Daoy (cell line): Measurements from ENCODE around the gene MPPE1. TPM values are rescaled to one million over a fixed set of nuclear protein-coding genes. Genes with fewer than 3 reads are reported as not detected.
"Not testable (repeated sequence)": the region's sequence is repeated elsewhere in the genome, so short reads cannot be mapped to it uniquely, and the experiment has no call there.

ENCODE experiments used
- DNase-seq: peaks from one replicate; pipeline ENCODE4 v3.0.0-alpha.2; 2015; ENCODE audit warnings: low read depth
- total RNA-seq: library from RNA; depleted of rRNA; stranded (reverse); fragments of >200 nt; shearing (Covaris generic); gene quantifications from 2 replicates; pipeline ENCODE4 v1.2.3, GENCODE V29; 2014

Gene MPPE1
- total RNA-seq, 1 experiment from 2014 or later = 9.5 TPM

DNA sequence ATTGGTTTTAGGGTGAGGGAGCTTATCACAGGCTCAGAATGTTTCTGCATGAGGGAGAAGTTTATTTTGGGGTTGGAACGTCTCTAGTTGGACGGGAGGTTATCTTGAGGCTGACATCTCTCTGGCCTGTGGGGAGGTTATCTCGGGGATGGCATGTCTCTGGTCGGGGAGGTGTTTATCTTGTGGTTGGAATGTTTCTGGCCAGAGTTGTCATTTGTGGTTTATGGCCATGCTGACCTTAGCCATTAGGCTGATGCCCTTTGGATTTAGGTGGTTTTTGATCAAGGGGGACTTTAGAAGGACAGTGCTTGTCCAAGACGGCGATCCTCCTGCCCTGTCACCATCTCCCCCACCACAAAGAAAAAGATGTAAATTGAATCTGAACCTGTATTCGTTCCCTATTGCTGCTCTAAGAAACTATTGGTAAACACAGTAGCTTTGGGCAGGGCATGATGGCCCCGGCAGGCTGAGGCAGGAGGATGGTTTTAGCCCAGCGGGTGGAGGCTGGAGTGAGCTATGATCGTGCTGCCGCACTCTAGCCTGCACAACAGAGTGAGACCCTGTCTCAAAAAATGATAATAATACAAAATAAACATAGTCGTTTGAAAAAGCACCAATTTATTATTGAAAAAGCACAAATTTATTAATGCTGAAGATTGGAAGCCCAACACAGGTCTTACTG, 17.8 kb upstream of the MPPE1 start:
- DNase-seq = no peak

DNA sequence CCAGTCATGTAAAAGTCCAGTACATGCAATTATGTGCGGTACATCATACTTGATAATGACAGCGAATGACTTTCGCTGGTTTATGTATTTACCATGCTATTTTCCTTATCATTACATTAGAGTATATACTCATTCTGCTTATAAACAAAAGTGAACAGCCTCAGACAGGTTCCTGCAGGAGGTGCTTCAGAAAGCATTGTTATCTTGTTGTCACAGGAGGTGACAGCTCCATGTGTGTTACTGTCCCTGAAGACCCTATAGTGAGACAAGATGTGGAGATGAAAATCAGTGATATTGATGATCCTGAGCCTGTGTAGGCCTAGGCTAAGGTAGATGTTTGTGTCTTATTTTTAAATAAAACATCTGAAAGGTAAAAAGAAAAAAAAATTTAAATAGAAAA, 15.3 kb upstream of the MPPE1 start:
- DNase-seq = no peak

DNA sequence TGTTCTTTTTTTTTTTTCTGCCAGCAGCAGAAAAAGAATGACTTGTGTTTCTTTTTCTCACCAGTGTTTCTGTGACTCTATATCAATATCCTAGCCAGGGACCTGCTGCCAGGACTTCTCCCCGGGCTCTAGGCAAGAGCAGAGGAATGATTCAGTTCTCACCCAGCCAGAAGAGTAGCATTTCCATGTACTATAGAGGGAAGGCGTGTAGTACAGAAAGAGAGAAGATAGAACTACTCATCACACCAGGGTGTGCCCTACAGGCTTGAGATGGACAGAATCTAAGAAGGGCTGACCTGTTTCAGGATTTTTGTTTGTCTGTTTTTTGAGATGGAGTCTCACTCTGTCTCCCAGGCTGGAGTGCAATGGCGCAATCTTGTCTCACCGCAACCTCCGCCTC, 11.4 kb upstream of the MPPE1 start:
- not testable (repeated sequence) for DNase-seq

DNA sequence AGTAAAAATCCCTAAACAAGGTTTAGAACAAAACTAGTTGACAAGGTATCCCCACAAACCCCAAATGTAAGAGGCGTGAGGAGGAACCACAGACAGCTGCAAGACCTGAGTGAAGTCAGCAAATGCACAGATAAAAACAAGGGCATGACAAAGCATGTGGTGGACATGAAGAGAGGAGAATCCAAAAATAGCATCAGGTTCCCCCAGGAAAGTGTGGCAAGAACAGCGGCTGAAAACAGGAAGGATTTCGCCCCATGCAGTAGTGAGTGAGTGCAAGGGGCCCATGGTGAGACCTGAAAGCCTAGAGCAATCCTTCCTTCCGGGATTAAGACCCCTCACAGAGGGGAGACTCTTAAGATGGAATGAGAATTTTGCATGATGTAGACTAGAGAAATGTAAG, 8.8 kb upstream of the MPPE1 start:
- not testable (repeated sequence) for DNase-seq

DNA sequence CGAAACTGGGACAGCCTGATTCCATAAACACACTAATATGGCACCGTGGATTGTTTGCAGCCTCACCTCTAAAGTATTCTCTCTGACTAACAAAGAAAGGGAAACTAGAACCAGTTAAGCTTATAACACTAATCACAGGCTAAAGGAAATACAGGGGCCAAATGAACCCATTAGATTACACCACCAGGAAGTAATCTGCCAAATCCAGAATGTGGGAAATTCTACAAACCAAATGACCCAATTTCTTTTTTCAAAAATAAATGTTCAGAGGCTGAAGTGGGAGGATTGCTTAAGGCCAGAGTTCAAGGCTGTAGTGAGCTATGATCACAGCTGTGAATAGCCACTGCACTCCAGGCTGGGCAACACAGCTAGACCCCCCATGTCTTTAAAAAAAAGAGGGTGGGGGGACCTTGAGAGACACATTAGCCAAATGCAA, 1.5 kb upstream of the MPPE1 start:
- peak; percentile 33 for DNase-seq

DNA sequence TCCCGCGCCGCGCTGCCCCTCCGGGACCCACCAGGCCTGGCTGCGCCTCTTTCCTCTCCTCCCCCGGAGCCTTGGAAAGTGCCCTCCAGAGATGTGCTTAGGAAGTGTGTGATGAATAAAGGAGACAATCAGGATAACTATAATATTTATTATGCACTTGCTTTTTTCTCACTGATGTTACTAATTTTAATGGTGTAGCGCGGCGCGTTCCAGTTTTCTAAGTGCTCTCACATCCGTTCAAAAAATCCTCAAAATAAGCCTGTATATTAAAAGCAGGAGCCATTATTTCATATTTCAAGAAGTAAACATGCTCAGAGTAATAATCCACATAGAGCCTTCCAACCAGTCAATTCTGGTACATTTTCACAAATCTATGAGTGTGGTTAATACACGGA, 941 bp upstream of the MPPE1 start:
- no peak for DNase-seq

DNA sequence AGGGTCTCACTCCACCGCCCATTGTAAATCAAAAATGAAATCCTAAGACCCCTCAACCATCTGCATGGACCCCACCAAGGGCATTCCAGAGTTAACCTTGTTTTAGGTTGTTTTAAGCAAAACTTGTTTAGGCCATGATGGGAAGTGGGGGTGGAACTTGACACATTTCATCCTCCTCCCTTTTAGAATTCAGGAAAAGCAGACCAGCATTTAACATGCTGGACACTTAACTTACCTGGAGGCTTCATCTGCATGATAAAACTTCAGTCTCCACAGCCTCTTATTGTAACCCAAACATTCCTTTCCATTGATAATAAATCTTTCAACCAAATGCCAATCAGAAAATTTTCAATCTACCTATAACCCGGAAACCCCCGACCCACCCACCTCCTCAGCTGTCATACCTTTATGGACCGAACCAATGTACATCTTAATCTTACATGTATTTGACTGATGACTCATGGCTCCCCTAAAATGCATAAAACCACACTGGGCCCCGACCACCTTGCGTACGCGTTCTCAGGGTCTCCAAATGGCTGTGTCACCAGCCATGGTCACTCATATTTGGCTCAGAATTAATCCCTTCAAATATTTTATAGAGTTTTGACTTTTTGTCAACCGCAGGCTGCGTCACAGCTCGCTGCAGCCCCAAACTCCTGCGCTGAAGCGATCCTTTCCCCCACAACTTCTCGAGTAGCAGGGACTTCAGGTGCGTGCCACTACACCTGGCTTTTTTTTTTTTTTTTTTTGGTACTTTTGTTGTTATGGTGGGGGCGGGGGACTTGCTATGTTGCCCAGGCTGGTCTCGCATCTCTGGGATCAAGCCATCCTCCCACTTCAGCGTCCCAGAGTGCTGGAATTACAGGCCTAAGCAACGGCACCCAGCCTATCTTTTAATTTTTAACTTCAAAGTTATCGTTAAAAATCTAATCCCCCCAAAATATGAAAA, 917 bp downstream of the MPPE1 start:
- no peak for DNase-seq

DNA sequence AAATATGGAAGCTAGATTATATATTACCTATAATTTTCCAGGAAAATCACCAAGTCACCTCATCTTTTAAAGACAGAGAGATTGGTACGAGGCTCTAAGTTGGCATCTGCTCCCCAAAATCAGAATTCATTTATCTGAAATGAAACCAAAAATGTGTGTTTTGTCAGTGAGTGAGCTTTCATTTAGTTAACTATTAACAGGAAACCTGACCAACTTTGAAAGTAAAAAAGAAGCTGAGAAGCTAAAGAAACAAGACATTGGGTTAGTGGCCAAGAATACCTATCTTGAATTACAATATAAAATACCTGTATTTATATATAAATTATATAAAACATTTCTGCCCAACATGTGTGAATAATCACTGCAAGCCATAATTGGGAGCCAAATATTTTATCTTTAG, 1.9 kb downstream of the MPPE1 start:
- DNase-seq = no peak

DNA sequence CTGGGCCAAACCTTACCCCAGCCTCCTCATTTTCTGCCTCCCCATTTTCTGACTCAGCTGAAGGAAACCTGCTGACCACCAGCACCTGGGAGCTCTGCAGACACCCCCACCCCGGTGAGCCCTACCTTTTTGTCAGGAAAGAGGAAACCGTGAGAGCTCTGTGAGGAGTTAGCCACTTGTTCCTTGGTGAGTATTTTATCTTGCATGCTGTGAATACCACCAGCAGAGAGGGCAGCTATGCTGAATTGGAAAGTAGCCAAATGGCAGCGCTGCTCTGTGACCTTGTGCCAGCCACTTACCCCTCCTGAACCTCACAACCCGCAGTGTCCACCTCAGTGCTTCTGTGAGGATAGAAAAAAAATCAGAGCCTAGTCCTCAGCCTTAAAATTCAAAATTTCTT, 2.5 kb downstream of the MPPE1 start:
- DNase-seq = no peak

DNA sequence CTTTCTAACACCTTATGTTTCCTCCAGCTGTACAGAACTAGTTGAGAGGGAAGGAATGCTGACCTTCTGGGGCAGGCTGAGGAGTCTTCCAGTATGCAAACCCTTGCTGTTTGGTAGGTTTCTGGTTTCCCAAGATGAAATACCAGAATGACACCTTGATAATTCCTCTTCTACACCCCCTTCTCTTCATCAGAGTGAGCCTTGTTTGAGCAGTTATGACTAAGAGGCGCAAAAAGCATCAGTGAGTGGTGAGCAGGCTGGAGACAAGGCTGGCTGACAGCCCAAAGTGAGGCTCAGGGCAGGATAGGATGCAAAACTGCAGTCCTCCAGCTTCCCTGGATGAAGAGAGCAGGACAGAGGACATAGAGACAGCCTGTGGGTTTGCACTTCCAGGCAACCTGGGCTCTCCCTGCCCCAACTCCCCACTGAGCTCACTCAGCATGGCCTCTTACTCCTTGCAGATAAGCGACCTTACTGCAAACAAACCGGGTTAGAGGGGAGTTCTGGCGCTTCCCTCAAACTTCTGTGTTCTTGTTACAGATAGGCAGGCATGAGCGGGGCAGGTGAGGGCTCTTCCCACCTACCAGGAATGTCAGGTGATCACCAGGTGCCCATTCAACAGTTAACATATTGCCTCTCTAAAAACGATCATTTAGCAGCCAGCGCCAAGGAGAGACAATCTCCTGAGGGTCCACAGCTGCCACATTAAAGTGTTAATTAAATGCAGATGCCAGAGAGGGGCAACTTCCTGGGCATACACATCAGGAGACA, 5.4 kb downstream of the MPPE1 start:
- no peak for DNase-seq

DNA sequence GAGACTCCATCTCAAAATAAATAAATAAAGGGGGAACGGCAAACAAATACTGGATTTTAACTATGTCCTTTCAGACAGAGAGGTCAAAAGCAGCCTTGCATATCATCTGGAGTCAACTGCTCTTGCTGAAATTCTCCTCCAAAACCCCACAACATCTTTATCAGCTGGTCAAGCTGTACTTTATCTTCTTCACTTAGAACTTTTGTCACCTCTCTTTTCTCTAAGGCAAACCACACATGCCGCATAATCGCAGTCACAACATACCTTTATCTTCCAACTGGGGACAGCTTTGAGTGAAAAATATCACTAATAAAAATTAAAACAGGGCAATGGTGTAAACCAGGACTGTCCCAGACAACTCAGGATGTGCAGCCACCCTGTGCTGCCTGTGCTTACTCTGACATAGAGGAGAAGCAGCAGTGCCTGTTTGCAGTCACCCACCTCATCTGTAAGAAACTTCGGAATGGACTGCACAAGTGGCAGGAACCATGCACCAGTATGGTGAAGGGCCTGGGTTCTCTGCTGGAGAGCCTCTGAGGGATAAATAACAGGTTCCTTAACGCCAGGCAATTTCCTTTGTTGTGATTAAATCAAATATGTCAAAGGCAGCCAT, 6.2 kb downstream of the MPPE1 start:
- DNase-seq = no peak

DNA sequence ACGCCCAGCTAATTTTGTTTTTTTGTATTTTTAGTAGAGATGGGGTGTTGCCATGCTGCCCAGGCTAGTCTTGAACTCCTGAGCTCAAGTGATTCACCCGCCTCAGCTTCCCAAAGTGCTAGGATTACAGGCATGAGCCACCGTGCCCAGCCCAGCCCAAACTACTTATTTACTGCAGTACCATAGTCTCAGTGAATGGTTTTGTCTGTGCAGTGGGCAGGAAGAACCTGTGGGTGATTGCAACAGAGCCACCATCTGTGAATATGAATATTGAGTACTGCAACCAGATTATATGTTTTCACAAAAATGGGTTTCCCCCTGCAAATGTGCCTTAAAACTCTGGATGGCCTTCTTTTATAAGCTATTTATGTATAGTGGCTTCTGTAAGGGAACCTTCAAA, 9.1 kb downstream of the MPPE1 start:
- no peak for DNase-seq

DNA sequence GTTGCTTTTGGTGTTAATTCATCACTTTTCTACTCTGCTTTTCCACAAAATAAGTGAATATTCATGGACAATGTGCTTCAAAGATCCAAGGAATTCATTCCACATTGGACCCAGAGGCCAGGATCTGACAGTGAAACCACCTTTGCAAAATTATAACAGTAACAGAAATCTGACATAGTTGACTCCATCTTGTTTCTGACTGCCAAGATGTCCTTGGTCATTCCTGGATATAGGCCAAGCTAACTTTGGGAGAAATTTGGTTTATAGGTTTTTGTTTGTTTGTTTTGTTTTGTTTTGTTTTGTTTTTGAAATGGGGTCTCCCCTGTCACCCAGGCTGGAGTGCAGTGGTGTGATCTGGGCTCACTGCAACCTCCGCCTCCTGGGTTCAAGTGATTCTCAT, 10.3 kb downstream of the MPPE1 start:
- DNase-seq = no peak

DNA sequence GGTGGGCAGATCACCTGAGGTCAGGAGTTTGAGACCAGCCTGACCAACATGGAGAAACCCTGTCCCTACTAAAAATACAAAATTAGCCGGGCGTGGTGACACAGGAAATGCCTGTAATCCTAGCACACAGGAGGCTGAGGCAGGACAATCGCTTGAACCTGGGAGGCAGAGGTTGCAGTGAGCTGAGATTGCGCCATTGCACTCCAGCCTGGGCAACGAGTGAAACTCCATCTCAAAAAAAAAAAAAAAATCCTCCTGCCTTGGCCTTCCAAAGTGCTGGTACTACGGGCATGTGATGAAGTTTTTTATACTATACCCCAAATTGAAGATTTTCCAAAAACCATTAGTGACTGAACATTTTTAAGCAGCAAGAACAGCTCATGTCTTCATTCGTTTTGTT, 15.7 kb downstream of the MPPE1 start:
- not testable (repeated sequence) for DNase-seq

DNA sequence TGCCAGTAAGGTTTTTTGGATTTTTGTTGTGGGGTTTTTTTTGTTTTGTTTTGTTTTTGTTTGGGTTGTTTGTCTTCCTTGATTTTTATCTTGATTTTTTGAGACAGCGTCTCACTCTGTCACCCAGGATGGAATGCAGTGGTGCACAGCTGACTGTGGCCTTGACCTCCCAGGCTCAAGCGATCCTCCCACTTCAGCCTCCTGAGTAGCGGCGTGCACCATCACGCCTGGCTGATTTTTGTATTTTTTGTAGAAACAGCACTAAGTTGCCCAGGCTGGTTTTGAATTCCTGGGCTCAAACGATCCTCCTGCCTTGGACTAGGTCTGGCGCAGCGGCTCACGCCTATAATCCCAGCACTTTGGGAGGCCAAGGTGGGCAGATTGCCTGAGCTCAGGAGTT, 16.4 kb downstream of the MPPE1 start:
- DNase-seq = no peak

DNA sequence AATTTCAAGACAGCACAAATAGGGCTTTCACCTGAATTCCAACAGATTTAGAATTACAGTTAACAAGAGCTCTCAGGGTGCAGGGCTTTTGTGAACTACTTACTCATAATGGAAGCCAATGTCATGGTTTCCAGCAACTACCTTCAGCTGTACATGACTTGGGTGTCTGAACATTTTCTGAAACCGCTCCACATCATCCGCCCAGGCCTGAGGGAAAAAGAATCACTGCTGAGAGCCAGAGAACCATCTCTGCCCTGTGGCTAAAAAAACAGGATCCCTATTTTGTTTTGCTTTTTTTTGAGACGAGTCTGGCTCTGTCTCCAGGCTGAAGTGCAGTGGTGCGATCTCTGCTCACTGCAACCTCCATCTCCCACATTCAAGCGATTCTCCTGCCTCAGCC, 18.8 kb downstream of the MPPE1 start:
- DNase-seq = no peak

DNA sequence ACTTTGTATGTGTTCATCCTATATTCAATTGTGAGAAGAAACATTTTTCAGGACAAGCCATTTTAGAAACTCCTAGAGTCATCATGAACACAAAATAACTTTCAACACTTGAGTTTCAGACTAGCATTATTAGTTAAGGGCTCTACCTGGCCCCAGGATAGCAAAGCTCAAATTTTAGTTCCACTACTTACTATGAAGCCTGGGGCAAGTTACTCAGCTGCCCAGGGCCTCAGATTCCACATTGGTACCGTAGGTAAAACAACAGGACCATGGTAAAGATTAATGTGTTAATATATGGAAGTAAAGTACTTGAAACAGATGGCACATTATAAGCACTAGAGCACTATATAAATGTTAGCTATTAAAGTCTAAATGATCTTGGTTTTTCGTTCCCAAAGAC, 19.4 kb downstream of the MPPE1 start:
- no peak for DNase-seq

DNA sequence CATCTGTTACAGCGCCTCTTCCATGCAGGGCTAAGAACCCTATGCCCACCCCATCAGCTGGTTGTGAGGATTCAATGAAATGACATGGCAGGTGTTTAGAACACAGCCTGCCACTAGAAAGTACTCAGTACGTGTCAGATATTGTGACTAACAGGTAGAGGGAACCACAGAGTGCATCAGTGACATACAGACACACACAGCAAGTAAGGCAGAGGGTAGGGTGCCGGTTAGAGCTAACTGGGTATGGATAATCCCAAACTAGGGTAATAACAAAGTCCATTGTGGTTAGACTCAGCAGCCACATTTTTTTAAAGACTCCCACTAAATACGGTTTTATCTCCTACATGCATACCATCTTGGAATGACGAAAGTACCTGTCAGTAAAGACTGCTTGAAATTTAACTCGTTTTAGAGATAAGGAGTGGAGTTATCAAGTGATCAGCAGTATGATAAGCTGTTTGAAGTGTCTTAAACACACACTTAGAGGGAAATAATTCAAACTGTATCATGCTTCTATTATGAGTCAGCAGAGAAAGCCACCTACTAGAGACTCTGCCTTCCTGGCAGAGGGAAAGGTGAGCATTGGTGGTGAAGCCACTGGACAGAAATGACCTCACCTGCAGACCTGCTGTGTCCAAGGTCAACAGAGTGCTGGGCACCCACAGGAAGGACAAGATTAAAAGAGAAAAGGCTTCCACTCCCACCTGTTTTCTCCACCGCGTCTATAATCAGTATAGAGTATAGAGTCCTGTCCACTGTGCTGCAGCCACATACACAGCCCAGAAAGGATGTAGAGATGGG, 20.6 kb downstream of the MPPE1 start:
- DNase-seq = peak; percentile 21

DNA sequence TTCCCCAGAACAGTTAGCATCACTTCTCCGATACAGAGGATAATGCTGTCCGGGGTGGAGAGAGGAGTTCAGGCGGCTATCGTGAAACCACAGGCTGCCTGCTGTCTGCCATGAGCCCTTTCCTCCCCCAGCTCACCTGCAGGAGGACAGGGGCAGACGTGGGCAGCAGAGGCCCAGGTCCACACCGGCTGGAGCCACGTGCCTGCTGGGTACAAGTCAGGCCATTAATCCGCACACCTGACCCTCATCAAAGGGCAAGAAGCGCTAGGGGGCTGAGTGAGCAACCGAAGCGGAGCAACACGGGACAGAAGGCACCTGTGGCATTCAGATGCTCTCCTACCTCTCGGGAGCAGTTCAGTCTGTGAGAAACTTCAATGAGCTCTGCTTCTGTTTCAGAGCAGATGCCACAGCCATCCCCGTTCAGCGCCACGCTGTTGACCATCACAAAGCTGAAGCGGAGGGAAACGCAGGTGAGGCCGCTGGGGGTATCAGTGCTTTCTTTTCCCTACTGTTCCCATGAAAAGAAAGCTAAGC, 21.5 kb downstream of the MPPE1 start:
- DNase-seq = no peak

DNA sequence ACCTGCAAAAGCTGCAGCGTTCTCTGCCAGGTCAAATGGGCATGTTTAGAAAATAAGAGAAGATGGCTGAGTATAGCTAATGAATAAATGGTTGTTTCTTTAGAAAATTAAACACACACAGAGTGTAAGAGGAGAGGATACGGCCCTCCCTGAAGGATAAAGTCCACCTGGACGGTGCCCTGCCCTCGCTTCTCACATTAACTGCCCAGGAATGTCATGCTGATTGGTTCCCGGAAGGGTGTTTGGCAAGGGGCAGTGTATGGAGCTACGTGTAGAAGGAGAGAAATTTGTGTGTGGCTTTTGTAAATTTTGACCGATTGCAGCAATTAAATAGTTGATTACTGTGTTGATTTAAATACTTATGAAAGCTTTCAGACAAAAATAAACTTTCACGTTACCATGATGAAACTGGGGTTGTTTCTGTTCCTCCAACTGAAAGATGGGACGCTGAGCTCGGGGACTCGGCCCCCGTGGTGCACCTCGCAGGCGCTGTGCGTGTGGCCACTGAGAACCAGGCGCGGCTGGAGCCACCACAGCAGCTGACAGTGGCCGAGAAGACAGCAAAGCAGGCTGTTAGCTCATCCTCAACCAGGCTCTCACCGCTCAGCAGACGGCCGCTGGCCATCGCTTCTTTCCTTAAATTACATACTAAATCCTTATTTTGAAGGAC, 22.7 kb downstream of the MPPE1 start:
- DNase-seq = no peak
